Measurements from ENCODE around the gene CACNA1G.

Gene CACNA1G

DNA sequence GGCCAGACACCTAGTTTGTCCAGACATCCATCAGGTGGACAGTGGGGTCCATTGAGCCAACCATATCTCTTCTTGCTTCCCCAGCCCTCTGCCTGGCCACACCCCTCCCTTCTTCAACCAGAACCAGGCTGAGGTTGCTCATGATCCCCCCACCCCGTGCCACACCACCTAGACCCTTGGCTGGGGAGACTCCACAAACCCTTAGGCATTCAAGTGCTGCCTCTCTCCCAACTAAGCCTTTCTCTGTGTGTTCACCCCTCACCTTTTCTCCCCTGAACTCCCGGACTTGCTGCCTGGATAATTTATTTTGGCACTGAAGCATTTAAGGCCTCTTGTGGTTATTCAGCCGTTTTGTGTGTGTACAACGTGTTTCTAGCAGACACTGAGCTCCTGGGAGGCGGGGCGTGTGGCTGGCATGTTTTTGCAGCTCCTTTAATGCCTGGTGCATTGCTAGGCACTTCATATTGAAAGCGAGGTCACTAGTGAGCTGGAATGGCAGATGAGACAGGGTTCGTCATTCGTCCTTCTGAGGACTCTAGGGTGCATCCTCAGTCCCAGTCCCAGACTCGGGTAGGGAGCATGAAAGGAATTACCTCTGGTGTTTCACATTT, 28.7 kb downstream of the CACNA1G start:
- DNase-seq, result no peak

DNA sequence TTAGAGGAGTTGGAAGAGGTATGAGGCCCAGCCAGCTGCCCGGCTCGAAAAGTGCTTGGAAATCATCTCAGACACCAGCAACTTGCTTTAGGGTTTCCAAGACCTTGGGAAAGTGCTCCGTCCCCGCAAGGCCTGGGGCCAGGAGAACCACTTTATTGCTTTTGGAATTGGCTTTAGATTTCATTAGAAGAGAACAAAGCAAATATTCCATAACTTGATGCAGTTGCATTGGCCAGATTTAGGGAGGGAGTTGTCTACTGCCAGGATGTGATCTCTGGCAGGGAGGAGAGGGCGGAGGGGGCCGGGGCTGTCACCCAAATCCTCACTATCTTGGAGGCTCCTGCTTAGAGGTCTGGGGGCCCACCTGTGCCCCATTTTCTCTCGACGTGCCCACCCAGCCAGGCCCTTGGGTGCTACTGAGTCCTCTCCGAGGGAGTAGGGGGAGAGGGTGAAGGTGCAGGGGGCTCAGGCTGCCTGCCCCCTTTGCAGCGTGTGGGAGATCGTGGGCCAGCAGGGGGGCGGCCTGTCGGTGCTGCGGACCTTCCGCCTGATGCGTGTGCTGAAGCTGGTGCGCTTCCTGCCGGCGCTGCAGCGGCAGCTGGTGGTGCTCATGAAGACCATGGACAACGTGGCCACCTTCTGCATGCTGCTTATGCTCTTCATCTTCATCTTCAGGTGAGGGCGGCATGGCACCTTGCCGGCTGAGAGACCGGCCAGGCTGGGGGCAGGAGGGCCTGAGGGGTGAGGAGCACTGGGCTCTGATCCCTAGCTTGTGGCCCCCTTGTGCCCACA, 30.6 kb downstream of the CACNA1G start:
- no peak for DNase-seq

DNA sequence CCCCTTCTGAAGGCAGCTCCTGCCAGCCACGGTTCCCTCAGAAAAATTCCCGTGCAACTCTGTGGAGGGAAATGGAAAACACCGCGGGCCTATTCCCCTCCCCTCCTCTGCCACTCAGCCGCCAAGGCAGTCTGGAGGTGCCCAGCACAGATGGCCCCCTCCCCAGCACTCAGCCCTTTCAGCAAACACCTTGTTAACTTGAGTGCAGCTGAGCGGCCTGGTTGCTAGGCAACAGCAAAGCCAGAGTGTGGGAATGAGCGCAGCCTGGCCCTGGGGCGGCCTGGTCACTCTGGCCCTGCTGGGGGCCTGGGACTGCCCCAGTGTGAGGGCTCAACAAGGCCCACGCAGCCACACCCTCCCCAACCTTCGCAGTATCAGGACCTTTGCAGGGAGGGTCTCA, 32.8 kb downstream of the CACNA1G start:
- no peak for DNase-seq

DNA sequence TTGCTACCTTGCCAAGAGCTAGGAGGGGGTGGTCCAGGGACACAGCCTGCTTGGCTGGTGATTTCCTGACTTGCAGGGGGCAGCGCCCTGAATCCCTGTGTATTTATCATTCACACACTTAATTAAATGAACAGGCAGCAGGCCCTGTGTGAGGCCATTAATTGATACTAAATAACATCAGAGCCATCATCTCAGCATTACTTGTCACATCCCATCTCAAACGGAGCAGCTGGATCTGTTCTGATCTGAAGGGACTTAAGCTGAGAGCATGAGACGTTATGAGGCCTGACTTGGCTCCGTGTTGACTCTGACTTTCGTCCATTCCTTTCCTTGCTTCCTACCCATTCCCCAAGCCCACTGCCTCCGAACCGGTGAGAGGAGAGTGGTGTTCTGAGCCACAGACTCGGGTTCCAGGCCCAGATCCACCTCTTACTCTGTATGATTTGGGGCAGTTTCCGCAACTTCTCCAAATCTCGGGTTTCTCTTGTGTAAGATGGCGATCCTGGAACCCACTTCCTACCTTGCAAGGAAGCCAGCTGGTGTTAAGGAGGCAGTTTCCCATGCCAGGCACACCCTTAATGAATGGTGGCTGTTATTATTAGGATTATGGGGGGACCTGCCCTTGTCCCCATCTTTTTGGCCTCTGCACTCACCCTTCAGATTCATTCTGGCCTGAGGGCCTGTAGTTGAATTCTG, 33.8 kb downstream of the CACNA1G start:
- DNase-seq, result no peak

DNA sequence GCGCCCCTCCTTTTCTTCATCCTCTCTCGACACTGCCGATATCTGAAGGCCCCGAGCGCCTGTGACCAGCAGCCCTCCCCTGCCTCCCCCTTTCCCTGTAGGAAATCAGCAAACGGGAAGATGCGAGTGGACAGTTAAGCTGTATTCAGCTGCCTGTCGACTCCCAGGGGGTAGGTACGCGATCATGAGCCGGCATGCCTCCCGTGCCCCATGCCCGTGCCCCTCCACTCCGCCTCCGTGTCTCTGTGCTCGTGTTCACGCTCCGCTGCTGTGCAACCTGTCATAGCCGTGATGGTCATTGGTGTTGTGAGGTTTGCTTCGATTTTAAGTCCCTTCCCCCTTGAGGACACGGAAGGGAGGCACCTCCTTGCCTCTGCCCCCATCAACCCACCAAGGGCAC, 34.4 kb downstream of the CACNA1G start:
- no peak for DNase-seq

DNA sequence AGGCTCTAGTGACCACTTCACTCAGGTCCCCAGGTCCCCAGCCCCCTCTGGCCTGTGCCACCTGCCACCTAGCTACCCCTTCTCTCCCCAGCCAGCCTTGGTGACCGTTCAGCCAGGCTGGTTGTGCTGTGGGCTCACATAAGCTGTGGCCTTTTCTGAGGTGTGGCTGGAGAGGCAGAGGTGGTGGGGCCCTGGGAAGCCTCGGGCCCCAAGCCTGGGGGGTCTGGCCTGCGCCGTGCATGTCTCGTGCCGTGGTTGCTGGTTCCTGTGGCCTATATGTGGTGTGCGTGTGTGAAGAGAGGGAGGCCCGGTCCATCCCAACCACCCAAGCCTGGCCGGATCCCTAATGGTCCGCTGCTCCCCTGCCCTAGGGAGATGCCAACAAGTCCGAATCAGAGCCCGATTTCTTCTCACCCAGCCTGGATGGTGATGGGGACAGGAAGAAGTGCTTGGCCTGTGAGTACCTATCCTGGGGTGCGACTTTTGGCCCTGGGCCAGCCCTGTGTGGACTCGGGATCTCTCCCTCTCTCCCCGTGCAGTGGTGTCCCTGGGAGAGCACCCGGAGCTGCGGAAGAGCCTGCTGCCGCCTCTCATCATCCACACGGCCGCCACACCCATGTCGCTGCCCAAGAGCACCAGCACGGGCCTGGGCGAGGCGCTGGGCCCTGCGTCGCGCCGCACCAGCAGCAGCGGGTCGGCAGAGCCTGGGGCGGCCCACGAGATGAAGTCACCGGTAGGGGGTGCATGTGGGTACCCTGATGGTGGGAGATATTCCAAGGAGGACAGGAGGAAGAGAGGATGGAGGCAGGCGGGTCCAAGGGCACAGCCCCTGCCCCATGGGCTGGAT, 35.9 kb downstream of the CACNA1G start:
- DNase-seq, result no peak

DNA sequence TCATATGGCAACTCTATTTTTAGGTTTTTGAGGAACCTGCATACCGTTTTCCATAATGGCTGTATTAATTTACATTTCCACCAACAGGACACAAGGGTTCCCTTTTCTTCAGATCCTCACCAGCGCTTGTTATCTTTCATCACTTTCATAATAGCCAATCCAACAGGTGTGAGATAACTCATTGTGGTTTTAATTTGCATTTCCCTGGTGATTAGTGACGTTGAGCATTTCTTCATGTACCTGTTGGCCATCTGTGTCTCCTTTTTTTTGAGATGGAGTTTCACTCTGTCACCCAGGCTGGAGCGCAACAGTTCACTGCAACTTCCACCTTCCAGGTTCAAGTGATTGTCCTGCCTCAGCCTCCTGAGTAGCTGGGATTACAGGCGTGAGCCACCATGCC, 38.0 kb downstream of the CACNA1G start:
- no peak for DNase-seq

DNA sequence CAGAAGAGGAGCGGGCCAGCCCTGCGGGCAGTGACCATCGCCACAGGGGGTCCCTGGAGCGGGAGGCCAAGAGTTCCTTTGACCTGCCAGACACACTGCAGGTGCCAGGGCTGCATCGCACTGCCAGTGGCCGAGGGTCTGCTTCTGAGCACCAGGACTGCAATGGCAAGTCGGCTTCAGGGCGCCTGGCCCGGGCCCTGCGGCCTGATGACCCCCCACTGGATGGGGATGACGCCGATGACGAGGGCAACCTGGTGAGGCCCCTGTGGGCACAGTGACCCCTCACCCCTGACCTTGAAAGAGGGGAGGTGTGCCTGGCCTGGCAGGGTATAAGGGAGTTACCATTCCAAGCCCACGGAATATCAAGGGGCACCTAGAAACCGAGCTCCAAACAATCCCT, 39.1 kb downstream of the CACNA1G start:
- DNase-seq, result no peak

DNA sequence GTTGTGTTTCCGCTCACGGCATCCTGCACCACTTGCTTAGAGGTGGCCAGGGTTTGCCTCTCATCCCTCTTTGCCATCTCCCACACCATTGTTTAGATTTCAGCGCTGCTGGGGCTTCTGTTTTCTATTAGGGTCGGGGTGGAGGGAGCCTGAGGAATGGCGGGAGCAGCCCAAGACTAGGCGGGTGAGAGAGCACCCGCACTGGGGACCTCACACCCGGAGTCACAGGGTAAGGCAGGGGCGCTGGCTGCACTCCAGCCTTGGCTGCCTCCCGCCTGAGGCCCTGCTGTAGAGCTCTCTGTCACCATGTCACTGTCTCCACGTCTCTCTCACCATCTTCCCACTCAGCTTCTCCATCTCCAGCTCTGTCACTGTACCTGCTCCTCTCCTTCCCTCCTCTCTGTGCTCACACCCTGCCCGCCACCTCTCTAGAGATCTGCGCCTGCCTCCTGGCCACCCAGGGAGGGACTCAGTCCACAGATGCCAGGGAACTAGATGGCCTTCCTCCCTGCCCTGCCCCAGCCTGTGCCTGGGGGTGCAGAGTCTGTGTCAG, 41.4 kb downstream of the CACNA1G start:
- DNase-seq, result no peak

DNA sequence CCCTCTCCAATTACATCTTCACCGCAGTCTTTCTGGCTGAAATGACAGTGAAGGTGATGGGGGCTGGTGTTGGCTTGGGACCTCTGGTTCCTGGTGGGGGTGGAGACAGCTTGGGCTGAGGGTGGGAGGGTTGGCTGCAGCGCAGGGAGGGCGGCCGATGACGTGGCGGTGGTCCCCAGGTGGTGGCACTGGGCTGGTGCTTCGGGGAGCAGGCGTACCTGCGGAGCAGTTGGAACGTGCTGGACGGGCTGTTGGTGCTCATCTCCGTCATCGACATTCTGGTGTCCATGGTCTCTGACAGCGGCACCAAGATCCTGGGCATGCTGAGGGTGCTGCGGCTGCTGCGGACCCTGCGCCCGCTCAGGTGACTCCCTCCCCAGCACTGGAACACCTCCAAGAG, 42.3 kb downstream of the CACNA1G start:
- no peak for DNase-seq

DNA sequence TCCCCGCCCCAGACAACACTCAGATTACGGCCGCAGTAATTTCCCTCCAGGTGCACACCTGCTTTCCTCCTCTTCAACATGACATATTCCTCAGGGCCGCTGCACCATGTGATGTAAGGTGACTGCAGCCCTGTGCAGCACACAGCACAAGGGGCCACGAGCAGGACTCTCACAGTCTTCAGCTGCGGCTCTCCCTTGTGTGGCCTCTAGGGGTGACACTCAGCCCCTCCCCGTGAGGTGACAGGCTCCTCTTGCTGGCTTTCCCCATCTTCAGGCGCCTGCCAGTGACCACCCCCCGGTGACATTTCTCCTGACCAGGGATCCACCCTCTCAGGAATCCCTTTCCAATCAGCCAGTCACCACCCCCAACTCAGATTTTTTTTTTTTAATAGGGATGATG, 42.8 kb downstream of the CACNA1G start:
- no peak for DNase-seq

DNA sequence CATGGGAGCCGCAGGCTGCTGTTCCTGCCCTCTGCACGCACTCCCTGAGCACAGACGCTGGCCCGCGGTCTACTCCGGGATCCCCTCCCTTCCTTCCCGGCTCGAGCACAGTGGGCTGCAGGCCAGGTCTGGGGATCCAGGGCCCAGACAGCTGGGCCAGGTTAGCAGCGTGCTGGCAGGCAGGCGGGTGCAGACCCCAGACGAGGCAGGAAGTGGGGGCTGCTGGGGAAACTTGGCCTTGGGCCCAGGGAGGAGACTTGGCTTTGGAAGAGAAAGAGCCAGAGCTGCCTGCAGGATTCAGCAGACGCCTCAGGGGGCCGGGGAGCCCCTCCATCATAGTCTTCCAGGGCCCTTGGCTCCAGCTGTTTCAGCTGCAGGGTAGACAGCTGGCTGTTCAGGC, 44.0 kb downstream of the CACNA1G start:
- DNase-seq, result peak; percentile 91

DNA sequence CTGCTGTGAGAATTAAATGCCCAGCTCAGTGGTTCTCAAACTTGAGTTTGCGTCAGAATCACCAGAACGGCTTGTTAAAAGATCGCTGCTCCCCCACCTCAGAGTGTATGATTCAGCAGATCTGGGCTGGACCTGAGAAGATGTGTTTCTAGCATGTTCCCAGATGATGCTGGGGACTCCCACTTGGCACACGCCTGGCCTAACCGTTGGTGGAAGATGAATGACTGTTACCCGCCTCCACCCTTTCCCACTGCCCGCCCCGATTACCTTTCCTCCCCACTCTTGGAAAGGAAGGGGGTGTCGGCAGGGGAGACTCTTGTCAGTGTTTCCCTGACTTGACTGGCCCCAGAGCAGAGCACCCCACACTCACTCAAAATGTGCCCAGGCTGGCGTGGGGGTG, 44.9 kb downstream of the CACNA1G start:
- peak; percentile 61 for DNase-seq

DNA sequence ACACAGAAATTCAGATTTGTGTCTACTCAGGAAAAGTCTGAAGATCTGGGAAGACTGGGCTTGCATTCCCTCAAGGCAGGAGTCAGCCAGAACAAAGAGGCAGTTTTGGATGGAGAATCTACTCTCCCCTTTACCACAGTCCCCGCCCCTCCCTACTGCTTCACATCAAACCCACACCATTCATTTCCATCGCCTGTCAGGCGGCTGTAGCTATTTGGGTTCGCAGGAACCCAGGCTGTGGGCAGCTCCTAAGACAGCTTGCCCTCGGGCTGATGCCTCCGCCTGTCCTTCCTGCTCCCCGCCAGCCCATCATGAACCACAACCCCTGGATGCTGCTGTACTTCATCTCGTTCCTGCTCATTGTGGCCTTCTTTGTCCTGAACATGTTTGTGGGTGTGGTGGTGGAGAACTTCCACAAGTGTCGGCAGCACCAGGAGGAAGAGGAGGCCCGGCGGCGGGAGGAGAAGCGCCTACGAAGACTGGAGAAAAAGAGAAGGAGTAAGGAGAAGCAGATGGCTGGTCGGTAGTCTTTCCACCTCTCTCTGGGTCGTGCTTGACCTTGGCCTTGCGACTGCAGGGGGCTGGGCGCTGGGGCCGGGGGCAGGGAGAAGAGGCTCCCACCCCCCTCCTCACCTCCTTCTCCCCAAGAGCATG, 47.1 kb downstream of the CACNA1G start:
- DNase-seq, result no peak

DNA sequence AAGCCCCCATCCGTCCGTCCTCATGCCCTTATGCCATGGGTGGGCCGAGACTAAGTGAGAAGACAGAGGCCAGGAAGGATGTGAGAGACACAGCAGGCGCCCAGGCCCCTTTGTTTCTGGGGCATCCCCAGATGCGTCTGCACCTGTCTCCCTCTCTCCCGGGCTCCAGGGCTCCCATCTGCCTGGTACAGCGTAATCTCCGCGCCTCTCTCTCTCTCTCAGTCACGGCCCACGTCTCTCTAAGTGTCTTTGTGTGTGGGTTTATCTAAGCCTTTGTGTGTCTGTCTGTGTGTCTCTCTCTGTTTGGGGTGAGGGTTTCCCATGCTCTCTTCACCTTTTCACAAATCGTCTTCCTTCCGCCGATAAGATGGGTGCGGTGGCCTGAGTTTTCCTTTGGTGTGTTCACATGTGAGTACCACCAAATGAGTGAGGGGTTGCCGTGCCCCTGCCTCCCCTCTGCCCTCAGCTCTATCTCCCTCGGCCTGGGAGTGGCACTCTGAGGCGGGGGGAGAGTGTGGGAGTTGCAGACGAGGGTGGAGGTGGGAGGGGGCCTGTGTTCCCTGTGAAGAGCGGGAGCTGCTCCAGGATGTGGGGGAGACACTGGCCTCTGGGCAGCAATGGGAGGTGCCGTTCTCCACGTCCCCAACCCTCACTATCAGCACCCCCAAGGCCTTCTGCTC, 48.3 kb downstream of the CACNA1G start:
- no peak for DNase-seq

DNA sequence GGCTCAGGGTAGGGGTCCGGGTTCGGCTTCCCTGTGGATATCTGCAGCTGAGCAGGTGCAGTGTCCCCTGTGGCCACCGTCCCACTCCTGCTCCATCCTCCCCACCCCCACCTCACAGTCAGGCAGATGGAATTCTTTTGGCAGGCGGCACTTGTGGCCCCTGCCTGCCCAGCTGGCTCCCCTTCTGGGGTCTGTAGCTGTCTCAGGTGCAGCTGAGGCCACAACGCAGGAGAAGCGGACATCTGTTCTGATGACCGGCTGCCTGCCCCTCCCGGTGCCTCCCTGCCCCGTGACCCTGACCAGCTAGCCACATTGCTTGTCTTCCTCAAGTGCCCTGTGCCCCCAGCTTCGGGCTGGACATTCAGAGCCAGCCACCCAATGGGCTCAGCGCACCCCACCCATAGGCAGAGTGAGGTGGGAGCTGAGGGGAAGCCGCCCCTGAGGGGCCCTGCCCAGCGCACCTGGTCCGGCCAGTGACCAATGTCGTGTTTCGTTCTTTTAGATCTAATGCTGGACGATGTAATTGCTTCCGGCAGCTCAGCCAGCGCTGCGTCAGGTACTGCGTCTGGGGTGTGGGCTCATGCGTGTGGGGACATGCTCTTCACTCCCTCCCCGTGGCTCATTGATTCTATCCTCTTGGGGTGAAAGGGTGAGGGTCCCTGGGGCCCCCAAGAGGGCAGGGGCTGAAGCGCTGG, 49.0 kb downstream of the CACNA1G start:
- no peak for DNase-seq

DNA sequence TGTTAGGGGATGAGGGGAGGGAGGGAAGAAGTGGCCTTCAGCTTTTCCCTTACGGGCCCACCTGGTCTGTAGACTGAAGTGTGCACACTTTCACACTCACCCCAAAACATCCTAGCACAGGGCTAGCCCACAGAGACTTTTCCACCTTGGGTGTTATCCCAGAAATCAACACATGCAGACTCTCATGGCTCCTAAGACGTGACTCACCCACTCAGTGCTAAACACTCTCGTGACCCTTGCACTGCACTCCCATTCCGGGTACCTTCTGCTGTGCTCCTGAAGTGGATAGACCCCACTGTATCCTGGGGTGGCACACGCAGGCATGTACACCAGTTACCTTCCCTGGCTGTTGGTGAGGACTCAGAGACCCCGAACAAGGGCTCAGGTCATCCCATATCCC, 51.1 kb downstream of the CACNA1G start:
- no peak for DNase-seq

DNA sequence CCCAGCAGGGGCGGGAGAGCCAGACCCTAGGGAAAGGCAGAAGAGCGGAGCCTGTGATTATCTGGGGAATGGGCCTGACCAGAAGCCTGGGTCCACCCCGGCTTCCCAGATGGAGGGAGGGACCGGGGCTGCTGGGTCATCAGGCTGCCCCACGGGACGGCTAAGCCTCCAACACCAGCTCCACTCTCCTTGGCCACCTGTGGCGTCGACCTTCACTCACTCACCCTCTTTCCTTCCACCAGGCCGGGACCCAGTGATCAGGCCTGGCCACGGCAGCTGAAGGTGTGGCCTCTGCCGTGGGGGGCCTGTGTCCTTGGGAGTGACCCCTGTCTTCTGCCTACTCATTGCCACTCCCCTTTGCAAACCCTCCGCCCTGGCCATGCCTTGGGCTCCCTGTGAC, 51.8 kb downstream of the CACNA1G start:
- no peak for DNase-seq

DNA sequence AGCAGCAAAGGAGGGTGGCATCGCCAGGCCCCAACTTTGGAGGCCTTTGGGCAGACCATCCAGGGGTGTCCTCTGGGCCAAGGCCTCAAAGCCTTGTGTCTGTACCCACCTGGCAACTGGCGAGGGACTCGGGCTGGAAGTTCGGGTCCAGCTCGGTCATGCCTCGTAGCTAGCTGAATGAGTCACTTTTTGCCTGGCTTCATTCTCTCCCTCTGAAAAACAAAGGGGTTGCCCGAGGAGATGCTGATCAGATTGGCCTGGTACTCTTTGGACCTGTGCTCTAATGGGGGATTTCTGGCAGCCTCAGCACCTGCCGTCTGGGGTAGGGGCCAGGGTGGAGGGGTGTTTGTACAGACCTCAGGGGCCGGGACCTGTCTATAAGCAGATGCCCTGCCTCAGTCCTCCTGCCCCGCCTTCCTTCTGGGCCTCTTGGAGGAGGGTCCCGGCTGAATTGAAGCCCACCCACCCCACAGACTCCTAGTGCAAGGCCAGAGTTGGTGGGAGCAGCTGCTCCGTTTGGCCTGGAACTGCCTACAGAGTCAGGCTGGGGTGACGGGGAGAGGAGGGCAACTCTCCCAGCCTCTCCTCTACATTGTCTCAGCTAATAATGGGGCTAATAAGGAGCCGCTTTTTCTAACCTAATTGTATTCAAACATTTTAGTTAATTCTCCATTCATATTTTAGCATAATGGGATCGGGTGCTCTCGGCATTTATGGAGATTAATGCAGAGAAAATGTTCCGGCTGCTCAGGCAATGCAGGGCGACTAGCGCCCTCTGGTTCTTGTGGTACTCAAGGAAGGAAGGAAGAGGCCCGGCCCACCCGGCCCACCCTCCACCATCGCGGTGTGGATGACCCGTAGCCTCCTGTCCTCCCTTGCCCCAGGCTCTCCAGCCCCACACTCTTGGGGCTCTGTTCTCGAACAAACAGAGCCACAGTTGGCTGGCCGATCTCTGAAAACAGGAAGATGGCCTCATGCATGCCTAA, 52.8 kb downstream of the CACNA1G start:
- DNase-seq, result no peak

All from fibroblast of skin of abdomen (primary cell).